ENCODE data around the gene FOXP1.
"Not testable (repeated sequence)": the region's sequence is repeated elsewhere in the genome, so short reads cannot be mapped to it uniquely, and the experiment has no call there.

FOXP1 gene

DNA sequence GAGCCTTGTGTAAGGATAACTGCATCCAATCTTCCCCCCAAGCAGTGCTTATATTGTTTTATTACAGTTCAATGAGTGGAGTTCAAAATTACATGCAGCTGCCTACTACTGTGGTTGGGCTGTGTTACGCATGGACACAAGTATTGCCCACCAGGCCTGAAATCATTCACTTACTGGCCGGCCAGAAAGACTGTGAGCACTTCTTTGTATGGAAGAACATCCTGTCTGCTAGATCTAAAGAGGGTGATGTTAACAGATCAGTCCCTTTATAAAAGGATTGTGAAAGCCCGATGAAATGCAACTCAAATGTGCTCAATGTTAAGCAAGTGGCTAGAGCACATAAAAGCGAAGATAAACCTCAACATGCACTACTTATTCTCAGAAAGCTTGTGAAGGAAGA is 132.5 kb downstream of the FOXP1 start:
- no peak for DNase-seq (ENCODE audit: low spot score)

DNA sequence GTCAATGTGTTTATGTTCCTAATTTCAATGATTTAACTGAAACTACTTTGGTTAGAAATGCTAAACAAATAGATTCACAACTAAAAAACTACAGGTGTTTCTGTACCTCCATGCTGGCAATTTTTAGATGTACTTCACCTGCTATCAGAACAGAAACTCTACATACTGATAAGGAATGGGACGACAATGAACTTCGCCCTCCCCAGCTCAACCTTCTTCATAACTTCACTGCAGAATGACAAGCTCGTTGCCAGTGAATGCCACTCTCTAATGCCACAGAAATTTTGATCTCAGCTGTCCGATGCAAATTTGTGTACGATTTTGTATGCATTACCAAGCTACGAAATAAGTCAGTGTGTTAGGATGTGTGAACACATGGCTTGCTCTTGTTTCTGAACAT is 133.4 kb downstream of the FOXP1 start:
- no peak for DNase-seq (ENCODE audit: low spot score)

DNA sequence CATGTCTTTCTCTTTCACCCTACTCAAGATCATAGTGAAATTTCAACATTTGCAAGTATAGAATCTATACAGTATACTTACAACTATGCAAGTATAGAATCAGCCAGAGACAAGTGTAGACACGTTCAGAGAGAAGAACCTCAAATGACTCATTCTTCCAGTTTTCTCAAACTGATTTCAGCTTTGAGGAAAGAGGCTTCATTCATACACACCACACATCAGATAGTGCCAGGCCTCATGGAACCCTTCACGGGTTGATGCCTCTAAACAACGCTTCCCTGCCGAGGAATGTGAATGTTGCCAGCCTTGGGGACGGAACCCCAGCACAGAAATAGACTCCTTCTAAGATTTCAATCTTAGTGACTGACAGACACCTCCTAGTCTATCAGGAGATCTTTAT is 135.7 kb downstream of the FOXP1 start:
- DNase-seq (ENCODE audit: low spot score) = no peak

DNA sequence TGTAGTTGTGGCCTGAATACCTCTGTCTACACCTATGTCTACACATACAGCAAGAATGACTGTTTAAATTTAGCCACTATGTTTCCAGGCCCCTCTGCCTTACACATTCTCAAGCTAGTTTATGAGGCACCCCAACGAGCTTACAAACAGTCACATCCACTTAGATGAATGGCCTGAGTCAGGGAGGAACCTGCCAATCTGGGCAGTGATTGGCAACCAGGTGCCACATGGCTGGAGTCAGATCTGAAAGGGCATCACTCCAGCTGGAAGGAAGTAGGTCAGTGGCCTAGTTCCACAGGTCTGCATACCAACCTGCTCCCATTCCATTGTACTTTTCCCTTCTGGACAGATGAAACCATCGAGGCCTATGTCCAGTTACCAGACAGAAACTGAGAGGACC is 136.3 kb downstream of the FOXP1 start:
- no peak for DNase-seq (ENCODE audit: low spot score)

DNA sequence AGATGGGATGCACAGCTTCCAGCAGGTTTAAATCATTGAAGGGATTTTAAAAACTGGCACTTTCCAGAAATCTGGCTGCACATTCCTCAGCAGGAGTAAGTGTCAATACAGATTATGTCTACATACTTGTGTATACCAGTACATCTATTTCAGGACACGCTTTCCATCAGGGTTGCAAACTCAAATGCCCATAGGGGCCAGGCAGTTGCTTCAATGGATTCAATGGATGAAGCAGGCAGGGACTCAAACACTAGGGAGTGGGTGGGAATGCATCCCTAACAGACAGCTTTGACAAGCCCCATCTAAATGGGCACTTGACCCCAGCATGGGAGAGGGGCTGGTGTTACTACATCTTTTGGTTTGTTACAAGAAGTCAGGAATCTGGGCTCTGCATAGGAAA is 136.8 kb downstream of the FOXP1 start:
- DNase-seq (ENCODE audit: low spot score) = no peak

DNA sequence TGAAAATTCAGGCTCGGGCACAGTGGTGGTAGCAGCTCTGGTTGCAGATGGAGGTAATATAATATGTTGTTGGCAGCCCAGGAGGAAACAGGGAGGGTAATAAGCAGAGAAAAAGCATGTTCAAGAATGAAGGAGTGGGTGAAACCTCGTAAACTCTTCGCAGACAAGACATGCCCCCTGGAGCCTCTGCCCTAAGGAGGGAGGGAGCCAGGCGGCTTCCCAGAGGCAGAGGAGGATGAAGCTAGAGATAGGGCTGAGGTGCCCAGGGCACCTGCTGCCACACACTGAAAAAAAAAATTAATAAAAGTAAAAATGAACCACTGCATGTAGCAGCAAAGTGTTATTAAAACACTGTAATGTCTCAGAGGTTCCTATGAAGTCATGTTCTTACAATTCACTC is 137.3 kb downstream of the FOXP1 start:
- no peak for DNase-seq (ENCODE audit: low spot score)

DNA sequence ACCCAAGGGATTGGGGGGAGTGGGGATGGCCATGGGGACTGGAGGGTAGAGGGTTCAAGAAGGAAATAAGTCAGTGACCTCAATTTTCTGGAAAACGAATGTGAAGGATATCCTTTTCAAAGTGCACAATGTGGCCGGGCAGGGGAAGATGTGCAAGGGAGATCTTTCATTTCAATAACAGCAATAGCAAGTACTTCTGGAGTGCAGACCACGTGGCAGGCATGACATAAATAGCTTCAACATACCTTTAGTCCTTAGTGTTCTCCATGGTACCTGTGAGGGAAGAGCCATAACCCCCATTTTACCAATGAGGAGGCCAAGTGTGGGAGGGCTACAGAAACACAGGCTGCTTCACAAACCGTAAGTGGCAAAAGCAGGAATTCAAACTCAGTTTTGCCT is 138.7 kb downstream of the FOXP1 start:
- no peak for DNase-seq (ENCODE audit: low spot score)

DNA sequence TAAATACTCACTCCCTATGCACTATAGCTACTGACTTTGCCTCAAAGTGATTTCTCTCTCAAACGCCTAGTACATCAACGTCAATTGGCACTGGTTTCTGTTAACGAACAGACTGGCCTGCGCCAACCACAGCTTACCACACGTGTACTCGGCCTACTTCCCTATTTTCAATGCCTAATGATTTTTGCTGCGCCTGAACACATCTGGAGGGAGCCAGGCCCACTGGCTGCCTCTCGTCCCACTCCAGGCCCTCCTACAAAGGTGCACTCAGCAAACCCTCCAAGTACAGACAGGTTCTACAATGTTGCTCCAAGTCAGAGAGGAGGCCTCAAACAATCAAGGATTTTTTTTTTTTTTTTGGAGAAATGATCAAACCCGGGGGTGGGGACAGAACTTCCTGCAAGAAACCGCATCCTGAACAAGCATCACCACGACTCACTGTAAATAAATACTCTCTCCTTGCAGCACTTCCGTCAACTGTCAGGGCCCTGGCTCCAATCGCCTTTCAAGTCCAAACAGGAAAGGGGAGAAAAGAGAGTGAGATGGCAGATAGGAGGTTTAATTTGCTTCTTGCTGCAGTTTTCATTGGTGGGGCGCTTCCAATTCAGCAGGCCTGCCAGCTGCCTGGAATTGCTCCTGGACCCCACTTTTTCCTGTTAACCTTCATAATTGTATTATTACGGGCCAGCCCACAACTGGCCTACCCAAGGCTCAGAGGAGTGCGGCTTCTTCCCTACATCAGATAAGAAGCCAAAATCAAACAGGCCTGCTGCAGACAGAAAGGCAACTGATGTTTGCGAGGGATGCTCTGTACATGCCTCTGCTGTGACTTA is 139.3 kb downstream of the FOXP1 start:
- no peak for DNase-seq (ENCODE audit: low spot score)

DNA sequence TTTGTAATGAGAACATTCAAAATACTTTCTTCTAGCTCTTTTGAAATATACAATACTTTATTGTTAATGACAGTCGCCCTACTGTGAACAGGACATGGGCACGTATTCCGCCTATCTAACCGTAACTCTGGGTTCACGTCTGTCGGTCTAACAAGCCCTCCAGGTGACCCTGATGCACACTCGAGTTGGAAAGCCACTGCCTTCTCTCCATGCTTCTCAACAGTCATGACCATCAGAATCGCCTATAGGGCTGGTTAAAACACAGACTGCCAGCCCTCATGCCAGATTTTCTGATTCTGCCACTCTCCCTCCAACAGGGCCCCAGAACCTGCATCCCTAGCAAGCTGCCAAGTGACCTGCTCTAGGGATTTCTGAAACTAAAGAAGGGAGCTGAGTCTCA is 140.2 kb downstream of the FOXP1 start:
- no peak for DNase-seq (ENCODE audit: low spot score)

DNA sequence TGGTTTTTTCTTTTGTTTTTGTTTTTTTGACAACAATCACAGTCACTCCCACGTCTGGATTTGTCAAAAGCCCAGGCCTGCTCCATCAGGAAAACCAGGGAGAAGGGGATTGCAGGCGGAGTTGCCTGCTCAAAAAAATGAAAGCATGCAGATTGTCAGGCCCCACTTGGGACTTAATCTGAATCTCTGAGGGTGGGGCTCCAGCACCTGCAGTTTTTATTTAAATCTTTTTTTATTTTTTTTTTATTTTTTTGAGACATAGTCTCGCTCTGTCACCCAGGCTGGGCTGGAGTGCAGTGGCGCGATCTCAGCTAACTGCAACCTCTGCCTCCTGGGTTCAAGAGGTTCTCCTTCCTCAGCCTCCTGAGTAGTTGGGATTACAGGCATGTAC is 140.9 kb downstream of the FOXP1 start:
- DNase-seq (ENCODE audit: low spot score) = no peak

DNA sequence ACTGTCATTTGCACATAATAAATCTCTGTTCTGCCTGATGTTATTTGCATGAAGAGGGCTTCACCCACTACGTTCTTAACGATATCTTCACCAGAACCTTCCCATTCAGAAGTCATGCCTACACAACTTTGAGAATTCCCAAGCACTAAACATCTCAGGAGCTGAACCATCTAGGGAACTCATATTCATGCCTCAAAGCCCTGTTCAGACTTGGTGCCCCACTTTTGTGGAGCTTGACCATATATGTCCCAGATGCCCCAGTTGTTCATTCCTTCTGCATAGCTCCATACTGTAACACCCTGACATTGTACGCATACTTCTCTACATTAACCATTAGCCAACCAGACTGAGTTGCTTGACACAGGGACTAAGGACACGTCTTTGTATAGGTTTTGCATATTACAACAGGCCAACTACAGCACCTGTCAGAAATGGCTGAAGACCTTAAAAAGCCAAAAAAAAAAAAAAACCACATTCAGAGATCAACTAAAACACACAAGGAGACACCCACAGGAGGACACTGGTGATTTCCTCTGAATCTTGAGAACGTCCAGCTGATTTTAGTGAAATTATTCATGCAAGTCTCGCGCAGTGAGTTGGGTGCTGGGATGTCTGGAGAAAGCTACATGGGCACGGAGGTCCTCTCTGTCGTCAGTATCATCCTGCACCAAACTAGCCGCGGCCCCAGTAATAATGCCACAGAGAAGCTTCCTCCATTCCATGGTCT is 141.4 kb downstream of the FOXP1 start:
- DNase-seq (ENCODE audit: low spot score) = no peak

DNA sequence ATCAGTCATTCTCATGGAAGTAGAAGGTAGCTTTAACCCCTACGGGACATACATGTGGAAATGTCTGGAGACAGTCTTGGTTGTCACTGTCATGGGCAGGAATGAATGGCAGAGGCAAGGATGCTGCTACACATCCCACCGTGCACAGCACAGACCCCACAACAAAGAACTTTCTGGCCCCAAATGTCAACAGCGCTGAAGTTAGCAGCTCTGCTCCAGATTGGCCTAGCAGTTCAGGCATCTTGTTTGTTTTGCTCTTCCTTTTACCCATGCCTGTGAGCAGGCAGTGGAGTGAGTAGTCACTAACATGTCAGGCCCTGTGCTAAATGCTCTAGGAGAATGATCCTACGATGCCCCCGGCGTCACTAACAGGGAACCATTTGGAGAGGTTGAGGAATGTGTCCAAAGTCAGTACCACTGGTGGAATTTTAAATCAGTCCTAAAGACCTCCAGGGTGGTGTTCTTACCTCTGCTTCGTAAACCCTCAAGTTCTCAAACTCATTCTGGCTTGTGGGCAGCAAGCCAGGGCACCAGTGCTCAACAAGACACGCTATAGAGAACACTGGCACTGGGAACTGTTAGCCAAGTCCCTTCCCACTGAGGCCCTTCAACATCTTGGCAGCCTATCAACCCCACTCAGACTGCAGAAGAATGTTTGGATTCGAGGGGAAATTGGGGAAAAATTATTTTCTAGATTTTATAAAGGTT is 142.2 kb downstream of the FOXP1 start:
- DNase-seq (ENCODE audit: low spot score) = no peak

DNA sequence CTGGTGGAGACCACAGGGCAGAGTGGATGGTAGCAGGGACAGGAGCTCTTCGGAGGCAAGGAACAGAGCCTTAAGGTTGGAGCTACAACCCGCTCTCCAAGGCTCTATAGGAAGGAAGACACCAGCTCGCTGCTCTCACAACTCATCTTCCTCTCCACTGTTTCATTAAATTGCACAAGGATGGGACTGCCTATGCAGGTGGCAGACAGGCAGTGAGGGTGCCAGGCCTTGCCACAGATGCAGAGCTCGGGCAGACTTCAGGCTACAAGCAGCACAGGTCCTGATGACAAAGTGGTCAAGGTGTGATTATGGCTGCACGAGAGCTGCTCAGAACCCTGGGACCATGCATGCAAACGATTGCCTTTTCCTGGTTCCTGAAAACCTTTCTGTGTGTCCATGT is 144.6 kb downstream of the FOXP1 start:
- DNase-seq (ENCODE audit: low spot score) = no peak

DNA sequence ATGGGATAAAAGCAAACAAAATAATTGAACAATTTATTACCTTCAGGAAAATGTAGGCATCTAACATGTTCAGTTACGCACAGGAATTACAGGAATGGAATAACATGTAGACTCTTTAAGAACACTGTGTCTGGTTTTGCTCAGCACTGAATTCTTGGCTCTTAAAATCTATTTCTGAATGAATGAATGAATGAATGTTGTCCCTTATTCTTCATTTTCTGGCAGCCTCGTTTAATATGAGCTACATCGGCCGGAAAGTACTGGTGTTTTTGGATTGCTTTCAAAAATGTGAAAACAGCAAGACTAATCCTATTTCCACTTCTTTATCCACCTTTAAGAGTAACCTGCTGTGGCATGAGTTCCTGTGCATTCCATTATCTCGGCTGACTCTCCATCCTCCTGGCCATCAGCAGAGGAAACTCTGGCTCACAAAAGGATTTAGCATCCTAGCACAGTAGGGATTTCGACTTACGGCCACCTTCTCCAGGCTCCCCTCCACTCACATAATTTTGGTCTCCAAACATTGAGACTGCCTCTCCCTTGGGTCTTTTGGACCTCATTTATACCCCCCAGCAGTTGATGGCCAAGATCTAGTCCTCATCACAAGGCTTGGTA is 145.3 kb downstream of the FOXP1 start:
- DNase-seq (ENCODE audit: low spot score) = no peak

DNA sequence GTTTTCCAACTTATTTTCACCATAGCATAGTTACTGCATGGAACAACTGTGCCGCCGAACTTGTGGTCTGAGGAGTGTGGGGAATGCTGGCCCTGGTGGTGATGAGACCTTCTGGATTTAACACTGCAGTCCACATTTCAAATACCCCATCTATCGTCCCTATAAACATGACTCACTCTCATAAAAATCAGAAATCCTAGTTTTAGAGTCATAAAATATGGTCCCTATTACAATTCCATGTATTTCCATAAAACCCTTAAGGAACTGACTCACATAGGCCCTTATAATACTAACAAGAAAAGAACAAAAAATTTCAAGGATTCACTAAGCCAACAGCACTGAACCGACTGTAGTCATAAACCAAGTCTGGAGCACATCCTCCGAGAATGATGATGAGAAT is 147.2 kb downstream of the FOXP1 start:
- DNase-seq (ENCODE audit: low spot score) = no peak

DNA sequence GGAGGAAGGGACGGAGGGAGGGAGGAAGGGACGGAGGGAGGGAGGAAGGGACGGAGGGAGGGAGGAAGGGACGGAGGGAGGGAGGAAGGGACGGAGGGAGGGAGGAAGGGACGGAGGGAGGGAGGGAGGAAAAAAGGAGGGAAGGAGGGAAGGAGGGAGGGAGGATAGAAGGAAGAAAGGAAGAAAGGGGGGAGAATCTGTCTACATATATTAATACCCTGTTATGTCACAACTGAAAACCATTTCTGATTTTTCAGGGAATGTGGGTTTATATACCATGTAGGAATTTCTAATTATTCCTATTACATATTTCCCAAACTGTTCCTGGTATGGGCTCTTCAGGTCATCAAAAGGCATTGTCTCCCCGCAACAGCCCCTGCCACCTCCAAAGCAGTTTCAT is 147.7 kb downstream of the FOXP1 start:
- not testable (repeated sequence) for DNase-seq (ENCODE audit: low spot score)

DNA sequence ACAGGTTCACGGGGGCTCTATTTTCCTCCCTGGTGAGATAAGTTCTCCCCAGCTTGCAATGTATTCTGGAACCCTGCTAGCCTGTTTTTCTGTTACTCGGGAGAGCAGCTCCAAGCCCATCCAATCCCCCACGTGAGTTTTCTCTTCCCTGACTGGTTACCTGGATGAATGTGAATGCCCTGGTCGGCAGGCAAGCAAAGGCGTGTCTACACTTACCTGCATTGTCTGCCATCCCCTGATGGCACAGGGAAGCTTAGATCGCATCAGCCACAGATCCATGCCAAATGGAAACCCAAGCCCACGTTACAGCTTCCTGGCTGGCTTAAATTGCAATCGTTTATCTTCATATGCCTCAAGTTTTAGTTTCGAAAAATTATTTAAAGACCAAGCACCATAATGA is 149.9 kb downstream of the FOXP1 start:
- no peak for DNase-seq (ENCODE audit: low spot score)

DNA sequence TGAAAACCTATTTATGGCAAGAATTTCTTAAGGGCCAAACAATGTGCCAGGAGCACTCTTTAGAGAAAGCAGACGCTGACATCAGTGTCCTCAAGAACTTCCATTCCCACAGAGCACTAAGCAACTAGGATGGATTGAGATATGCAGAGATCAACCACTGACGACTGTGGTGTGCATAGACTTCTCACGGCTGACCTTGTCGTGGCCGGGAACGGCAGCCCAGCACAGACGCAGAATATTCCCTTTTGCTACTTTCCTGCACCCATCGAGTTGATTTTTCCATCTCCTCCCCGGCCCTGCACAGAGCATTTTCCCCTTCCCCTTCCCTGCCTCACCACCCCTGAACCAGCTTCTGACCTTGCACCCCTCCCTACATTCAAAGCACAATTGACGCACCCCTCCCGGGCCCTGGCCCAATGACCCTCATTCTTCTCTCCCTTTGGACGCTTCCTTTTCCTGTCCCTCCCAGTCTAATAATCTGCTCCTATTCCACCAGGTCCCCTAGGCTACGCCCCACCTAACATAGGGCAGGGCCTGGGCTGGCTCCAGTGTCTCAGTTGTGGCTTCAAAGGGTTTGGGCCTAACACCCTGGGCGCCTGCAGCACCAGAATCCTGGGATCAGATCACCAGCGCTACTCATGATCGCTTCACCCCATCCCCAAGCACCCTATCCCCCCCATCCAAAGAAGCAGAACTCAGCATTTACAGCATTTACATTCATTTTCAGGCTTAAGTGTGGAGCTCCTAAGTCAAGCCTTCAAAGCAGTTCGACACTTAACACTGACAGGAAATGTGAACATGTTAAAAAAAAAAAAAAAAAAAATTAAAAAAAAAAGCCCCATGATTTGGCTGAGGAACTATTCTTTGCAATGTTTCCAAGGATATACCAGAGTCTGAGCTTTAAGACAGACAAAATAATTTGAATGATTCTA is 151.2 kb downstream of the FOXP1 start:
- no peak for DNase-seq (ENCODE audit: low spot score)

DNA sequence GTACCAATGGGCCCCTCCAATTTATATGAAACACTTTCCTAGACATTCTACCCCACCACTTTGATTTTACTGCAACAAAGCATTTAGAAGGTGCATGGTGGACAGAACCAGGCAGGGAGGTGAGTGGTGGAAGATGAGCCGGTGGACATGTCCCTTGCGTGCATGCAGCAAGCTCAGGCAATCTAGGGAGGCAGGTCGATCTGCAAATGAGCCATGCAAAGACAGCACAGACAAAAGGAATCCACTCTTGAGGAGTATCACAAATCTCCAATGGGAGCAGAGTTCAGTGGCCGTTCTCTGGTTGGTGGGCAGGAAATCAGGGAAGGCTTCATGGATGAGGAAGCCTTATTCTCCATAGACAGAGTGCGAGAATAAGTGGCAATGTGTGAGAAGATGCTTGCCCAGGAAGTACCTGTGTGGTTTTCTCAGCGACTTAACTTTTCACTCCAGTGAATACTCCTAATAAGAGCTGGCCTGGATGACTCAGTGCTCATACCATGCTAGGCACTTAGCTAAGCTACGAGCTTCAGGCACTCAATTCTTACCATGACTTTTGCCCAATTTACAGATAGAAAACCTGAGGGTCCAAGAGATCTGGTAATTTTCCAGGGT is 152.5 kb downstream of the FOXP1 start:
- DNase-seq (ENCODE audit: low spot score) = no peak

DNA sequence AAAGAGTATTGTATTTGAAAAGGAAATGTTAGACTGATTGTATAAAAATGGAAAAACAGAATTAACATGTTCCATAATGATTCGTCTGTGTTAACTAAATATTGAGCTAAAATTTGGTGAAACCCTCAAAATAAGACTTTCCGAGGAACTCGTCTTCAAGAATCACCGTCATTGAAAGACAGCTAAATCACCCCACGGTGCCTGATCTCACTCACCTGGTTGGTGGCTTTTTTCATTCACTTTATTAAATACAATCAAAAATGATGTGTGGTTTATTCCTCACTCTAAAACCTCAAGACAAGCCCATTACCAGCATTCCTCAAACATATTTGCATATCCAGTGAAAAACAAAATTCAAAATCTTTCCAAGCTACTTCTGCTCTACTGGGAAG is 153.9 kb downstream of the FOXP1 start:
- no peak for DNase-seq (ENCODE audit: low spot score)
